ENCODE data around the gene TTC9.

DNA sequence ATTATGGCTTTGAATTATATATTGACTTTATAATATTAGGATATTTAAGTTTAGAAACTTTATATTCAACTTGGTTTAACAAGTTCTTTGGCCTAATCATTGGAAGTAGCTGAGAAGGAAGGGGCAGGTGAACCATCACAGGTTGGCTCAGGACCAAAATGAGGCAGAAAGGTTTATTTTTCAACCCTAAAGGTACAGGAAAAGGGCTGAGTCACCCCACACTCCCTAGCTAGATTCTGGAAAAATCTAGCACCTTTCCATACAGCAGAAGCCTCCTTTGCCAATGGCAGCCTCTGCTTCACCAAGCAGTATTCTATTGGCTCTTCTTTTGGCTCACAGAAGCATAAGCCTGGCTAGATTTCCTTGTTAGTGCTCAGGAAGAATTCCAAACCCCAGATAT, 22.0 kb upstream of the TTC9 start:
- TF ChIP-seq, protein P1, sequence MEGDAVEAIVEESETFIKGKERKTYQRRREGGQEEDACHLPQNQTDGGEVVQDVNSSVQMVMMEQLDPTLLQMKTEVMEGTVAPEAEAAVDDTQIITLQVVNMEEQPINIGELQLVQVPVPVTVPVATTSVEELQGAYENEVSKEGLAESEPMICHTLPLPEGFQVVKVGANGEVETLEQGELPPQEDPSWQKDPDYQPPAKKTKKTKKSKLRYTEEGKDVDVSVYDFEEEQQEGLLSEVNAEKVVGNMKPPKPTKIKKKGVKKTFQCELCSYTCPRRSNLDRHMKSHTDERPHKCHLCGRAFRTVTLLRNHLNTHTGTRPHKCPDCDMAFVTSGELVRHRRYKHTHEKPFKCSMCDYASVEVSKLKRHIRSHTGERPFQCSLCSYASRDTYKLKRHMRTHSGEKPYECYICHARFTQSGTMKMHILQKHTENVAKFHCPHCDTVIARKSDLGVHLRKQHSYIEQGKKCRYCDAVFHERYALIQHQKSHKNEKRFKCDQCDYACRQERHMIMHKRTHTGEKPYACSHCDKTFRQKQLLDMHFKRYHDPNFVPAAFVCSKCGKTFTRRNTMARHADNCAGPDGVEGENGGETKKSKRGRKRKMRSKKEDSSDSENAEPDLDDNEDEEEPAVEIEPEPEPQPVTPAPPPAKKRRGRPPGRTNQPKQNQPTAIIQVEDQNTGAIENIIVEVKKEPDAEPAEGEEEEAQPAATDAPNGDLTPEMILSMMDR (IDR thresholded peaks at IDR 0.05): no peak
- no peak for TF ChIP-seq POLR2AphosphoS5 (IDR thresholded peaks at IDR 0.05)

All from prostate gland (tissue), 2 donors.